8988T (cell line): Measurements from ENCODE around the gene POU6F2.

Source experiments
- DNase-seq: peaks from one replicate; pipeline ENCODE4 v3.0.0; 2011

Gene POU6F2

GRCh38 chr7:39265641-39266591 lies 288.2 kb downstream of the POU6F2 start:
- no peak for DNase-seq

- no peak for DNase-seq
These were observed 291.3 kb downstream of the POU6F2 start for GRCh38 chr7:39269034-39269433.

GRCh38 chr7:39270018-39270417 lies 292.3 kb downstream of the POU6F2 start:
- no peak for DNase-seq

- DNase-seq = no peak
These were observed 293.7 kb downstream of the POU6F2 start for GRCh38 chr7:39271402-39271801.

- no peak for DNase-seq
These were observed 294.4 kb downstream of the POU6F2 start for GRCh38 chr7:39272111-39272510.

- DNase-seq = no peak
These were observed 295.0 kb downstream of the POU6F2 start for GRCh38 chr7:39272691-39273090.

GRCh38 chr7:39280337-39280736 lies 302.6 kb downstream of the POU6F2 start:
- no peak for DNase-seq

- DNase-seq = no peak
These were observed 307.5 kb downstream of the POU6F2 start for GRCh38 chr7:39285256-39285655.

GRCh38 chr7:39288303-39288702 lies 310.6 kb downstream of the POU6F2 start:
- DNase-seq = no peak

- no peak for DNase-seq
These were observed 314.1 kb downstream of the POU6F2 start for GRCh38 chr7:39291628-39292410.

GRCh38 chr7:39293056-39293823 lies 315.5 kb downstream of the POU6F2 start:
- DNase-seq = no peak

GRCh38 chr7:39294022-39294421 lies 316.3 kb downstream of the POU6F2 start:
- DNase-seq = no peak

GRCh38 chr7:39295796-39296195 lies 318.1 kb downstream of the POU6F2 start:
- no peak for DNase-seq

GRCh38 chr7:39299695-39300094 lies 322.0 kb downstream of the POU6F2 start:
- DNase-seq = no peak

- DNase-seq = no peak
These were observed 322.6 kb downstream of the POU6F2 start for GRCh38 chr7:39300276-39300675.

GRCh38 chr7:39301543-39301942 lies 323.8 kb downstream of the POU6F2 start:
- DNase-seq = no peak

GRCh38 chr7:39304178-39304577 lies 326.5 kb downstream of the POU6F2 start:
- DNase-seq = no peak

GRCh38 chr7:39304668-39305405 lies 327.1 kb downstream of the POU6F2 start:
- DNase-seq = no peak

- no peak for DNase-seq
These were observed 328.4 kb downstream of the POU6F2 start for GRCh38 chr7:39306016-39306570.

GRCh38 chr7:39310699-39311098 lies 333.0 kb downstream of the POU6F2 start:
- DNase-seq = no peak

- no peak for DNase-seq
These were observed 334.7 kb downstream of the POU6F2 start for GRCh38 chr7:39312254-39312989.
